Measurements from ENCODE around the gene ERVH48-1.
"Not testable (repeated sequence)": the region's sequence is repeated elsewhere in the genome, so short reads cannot be mapped to it uniquely, and the experiment has no call there.

ERVH48-1 gene

DNA sequence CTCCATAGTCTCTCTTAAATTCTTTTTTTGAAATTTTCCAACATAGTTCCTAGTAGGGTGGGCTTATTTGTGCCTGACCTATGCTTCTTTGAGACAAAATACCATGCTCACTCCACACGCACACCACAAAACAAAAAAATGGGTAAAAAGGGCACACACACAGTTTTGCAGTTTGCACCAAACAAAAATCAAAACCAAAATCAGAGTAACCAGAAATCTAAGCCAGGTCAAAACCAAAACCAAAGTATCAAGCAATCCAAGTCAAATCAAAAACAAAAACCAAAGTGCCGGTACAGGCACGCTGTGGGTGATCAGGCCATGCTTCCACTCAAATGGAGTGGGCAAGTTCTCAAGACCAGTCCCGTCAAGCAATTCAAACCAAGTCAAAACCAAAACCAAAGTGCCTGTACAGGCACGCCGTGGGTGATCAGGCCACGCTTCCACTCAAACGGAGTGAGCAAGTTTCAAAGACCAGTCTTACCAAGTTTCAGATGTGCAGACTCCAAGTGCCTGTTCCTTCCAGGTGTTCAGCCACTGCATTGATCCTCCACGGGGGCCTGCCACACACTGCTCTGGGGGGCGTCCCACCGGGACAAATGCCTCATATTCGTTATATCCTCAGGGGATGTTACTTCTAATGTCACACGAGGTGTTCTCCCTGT is 23.8 kb upstream of the ERVH48-1 start:
- H3K36me3 ChIP-seq (ENCODE audit: control insufficient read depth, low read length); H3F3A ChIP-seq (ENCODE audit: control insufficient read depth, insufficient read depth); H4K20me1 ChIP-seq (ENCODE audit: control insufficient read depth, insufficient read depth, low read depth, low read length); H3K79me2 ChIP-seq (ENCODE audit: control insufficient read depth, low read length); H3K4me3 ChIP-seq (ENCODE audit: low read length); H3K9me2 ChIP-seq (replicated peaks; ENCODE audit: control insufficient read depth, low read length); H3K9me3 ChIP-seq (ENCODE audit: control insufficient read depth, insufficient read depth, low read length); H3K27ac ChIP-seq (ENCODE audit: low read depth, low read length); H3K4me2 ChIP-seq (ENCODE audit: low read length); H3K27me3 ChIP-seq (ENCODE audit: control insufficient read depth, low read length); H3K4me1 ChIP-seq (ENCODE audit: control insufficient read depth, low read length): not testable (repeated sequence)

- H3K9me2 ChIP-seq (replicated peaks; ENCODE audit: control insufficient read depth, low read length): no peaks in the 10 kb centered on the region
- H3K27me3 ChIP-seq (ENCODE audit: control insufficient read depth, low read length): peaks cover 5% of the 10 kb centered on the region; the same call in 1 of the 2 replicates
- TF ChIP-seq, protein P1, sequence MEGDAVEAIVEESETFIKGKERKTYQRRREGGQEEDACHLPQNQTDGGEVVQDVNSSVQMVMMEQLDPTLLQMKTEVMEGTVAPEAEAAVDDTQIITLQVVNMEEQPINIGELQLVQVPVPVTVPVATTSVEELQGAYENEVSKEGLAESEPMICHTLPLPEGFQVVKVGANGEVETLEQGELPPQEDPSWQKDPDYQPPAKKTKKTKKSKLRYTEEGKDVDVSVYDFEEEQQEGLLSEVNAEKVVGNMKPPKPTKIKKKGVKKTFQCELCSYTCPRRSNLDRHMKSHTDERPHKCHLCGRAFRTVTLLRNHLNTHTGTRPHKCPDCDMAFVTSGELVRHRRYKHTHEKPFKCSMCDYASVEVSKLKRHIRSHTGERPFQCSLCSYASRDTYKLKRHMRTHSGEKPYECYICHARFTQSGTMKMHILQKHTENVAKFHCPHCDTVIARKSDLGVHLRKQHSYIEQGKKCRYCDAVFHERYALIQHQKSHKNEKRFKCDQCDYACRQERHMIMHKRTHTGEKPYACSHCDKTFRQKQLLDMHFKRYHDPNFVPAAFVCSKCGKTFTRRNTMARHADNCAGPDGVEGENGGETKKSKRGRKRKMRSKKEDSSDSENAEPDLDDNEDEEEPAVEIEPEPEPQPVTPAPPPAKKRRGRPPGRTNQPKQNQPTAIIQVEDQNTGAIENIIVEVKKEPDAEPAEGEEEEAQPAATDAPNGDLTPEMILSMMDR (IDR thresholded peaks at IDR 0.05; ENCODE audit: low read depth, low read length, poor library complexity, severe bottlenecking): no peak
- no peak for TF ChIP-seq EZH2phosphoT487 (IDR thresholded peaks at IDR 0.05; ENCODE audit: borderline replicate concordance, low read length)
- H3K36me3 ChIP-seq (ENCODE audit: control insufficient read depth, low read length): no peaks in the 10 kb centered on the region
- peaks cover 5% of the 10 kb centered on the region for H3K4me1 ChIP-seq (ENCODE audit: control insufficient read depth, low read length)
- H3K4me2 ChIP-seq (ENCODE audit: low read length): no peak overlapping the region
- H3K27ac ChIP-seq (ENCODE audit: low read depth, low read length): no peak overlapping the region
- no peak overlapping the region for H3K4me3 ChIP-seq (ENCODE audit: low read length)
- H3K9me3 ChIP-seq (ENCODE audit: control insufficient read depth, insufficient read depth, low read length): no peaks in the 10 kb centered on the region
- no peaks in the 10 kb centered on the region for H4K20me1 ChIP-seq (ENCODE audit: control insufficient read depth, insufficient read depth, low read depth, low read length)
- H3K79me2 ChIP-seq (ENCODE audit: control insufficient read depth, low read length): no peaks in the 10 kb centered on the region
- H3F3A ChIP-seq (ENCODE audit: control insufficient read depth, insufficient read depth): no peaks in the 10 kb centered on the region
These were observed 16.8 kb upstream of the ERVH48-1 start for GRCh38 chr21:42942244-42942643.

- no peak overlapping the region for H3K4me3 ChIP-seq (ENCODE audit: low read length)
- H3K9me3 ChIP-seq (ENCODE audit: control insufficient read depth, insufficient read depth, low read length): no peaks in the 10 kb centered on the region
- no peaks in the 10 kb centered on the region for H3K79me2 ChIP-seq (ENCODE audit: control insufficient read depth, low read length)
- no peak overlapping the region for H3K27ac ChIP-seq (ENCODE audit: low read depth, low read length)
- no peaks in the 10 kb centered on the region for H4K20me1 ChIP-seq (ENCODE audit: control insufficient read depth, insufficient read depth, low read depth, low read length)
- H3K4me1 ChIP-seq (ENCODE audit: control insufficient read depth, low read length): peaks cover 11% of the 10 kb centered on the region
- no peaks in the 10 kb centered on the region for H3K36me3 ChIP-seq (ENCODE audit: control insufficient read depth, low read length)
- no peak overlapping the region for H3K4me2 ChIP-seq (ENCODE audit: low read length)
- peaks cover 3% of the 10 kb centered on the region; the same call in 1 of the 2 replicates for H3K27me3 ChIP-seq (ENCODE audit: control insufficient read depth, low read length)
- H3K9me2 ChIP-seq (replicated peaks; ENCODE audit: control insufficient read depth, low read length): no peaks in the 10 kb centered on the region
- no peaks in the 10 kb centered on the region for H3F3A ChIP-seq (ENCODE audit: control insufficient read depth, insufficient read depth)
- no peak for TF ChIP-seq EZH2phosphoT487 (IDR thresholded peaks at IDR 0.05; ENCODE audit: borderline replicate concordance, low read length)
- TF ChIP-seq, protein P1 (IDR thresholded peaks at IDR 0.05; ENCODE audit: low read depth, low read length, poor library complexity, severe bottlenecking): no peak
These were observed 16.3 kb upstream of the ERVH48-1 start for GRCh38 chr21:42941696-42942085.

DNA sequence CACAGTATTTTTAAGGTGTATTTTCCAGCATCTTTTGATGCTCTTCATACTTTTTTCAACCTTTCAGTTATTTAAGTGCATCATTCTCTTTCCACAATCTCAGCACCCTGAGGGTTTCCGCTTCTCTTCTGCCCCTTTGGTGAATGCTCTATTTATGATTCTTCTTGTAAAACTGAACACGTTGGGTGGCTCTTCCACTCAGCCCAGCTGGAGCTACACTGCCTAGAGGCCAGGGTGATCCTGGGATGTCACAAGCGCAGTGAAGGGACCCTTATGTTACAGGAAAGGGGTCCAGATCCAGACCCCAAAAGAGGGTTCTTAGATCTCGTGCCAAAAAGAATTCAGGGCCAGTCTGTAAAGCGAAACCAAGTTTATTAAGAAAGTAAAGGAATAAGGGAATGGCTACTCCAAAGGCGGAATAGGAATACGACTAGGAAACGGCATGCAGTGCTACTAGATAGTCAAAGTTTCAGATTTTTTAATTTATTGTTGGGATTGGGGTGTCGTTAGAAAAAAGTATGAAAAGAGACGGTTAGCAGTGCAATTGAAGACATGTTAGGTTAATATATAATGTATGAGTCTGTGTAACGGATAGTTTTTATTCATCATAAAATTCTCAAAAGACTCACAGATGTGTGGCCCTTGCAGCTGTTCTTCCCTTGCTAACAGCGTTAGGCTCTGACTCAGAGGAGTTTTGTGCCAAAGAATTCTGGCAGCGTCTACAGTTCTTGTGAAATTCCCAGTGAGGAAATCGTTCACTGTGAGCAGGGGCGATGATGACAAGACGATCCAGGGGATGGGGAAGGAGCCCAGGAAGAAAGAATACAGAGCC is 14.4 kb upstream of the ERVH48-1 start:
- Histone ChIP-seq H4K20me1 (ENCODE audit: control insufficient read depth, insufficient read depth, low read depth, low read length) (no peaks in the 10 kb centered on the region), H3K27ac (ENCODE audit: low read depth, low read length) (no peak overlapping the region), H3K4me1 (ENCODE audit: control insufficient read depth, low read length) (peaks cover 11% of the 10 kb centered on the region), H3K79me2 (ENCODE audit: control insufficient read depth, low read length) (no peaks in the 10 kb centered on the region), H3K9me2 (replicated peaks; ENCODE audit: control insufficient read depth, low read length) (no peaks in the 10 kb centered on the region), H3K4me2 (ENCODE audit: low read length) (no peak overlapping the region), H3K4me3 (ENCODE audit: low read length) (no peak overlapping the region), H3K9me3 (ENCODE audit: control insufficient read depth, insufficient read depth, low read length) (no peaks in the 10 kb centered on the region), H3K36me3 (ENCODE audit: control insufficient read depth, low read length) (no peaks in the 10 kb centered on the region), H3K27me3 (ENCODE audit: control insufficient read depth, low read length) (no peaks in the 10 kb centered on the region), H3F3A (ENCODE audit: control insufficient read depth, insufficient read depth) (no peaks in the 10 kb centered on the region)
- TF ChIP-seq, protein P1 (IDR thresholded peaks at IDR 0.05; ENCODE audit: low read depth, low read length, poor library complexity, severe bottlenecking): no peak
- no peak for TF ChIP-seq EZH2phosphoT487 (IDR thresholded peaks at IDR 0.05; ENCODE audit: borderline replicate concordance, low read length)

DNA sequence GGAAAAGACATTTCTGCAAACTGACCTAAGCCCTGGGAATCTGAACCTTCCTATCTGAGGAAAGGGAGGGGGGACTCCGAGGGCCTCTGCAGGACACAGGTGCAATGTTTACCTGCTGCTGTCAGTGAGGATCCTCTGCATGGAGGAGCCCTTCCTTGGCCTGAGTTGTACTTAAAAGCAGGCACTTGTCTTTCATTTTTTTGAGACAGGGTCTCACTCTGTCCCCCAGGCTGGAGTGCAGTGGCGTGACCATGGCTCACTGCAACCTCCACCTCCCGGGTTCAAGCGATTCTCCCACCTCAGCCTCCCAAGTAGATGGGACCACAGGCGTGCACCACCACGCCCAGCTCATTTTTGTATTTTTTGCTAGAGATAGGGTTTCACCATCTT is 13.2 kb upstream of the ERVH48-1 start:
- not testable (repeated sequence) for H3K36me3 ChIP-seq (ENCODE audit: control insufficient read depth, low read length); H4K20me1 ChIP-seq (ENCODE audit: control insufficient read depth, insufficient read depth, low read depth, low read length); H3K9me2 ChIP-seq (replicated peaks; ENCODE audit: control insufficient read depth, low read length); H3K4me2 ChIP-seq (ENCODE audit: low read length); H3K9me3 ChIP-seq (ENCODE audit: control insufficient read depth, insufficient read depth, low read length); H3K79me2 ChIP-seq (ENCODE audit: control insufficient read depth, low read length); H3K27ac ChIP-seq (ENCODE audit: low read depth, low read length); H3K27me3 ChIP-seq (ENCODE audit: control insufficient read depth, low read length); H3F3A ChIP-seq (ENCODE audit: control insufficient read depth, insufficient read depth); H3K4me3 ChIP-seq (ENCODE audit: low read length)
- H3K4me1 ChIP-seq (ENCODE audit: control insufficient read depth, low read length): peaks cover 11% of the 10 kb centered on the region

All from DOHH2 (cell line).